HG02759 (cell line): ENCODE results near the gene TMEM139.
"Not testable (repeated sequence)": the region's sequence is repeated elsewhere in the genome, so short reads cannot be mapped to it uniquely, and the experiment has no call there.

Experiments used
- ATAC-seq: cut with Tn5 transposase; IDR thresholded peaks from one replicate; pipeline ENCODE4 v1.9.1; 2021; ENCODE audit warnings: mild to moderate bottlenecking, moderate library complexity; ENCODE audit not compliant: unreplicated experiment

TMEM139 gene

GRCh38 chr7:143287935-143288826, 3.4 kb downstream of the TMEM139 start, which contains the start of gene CASP2:
Gene CASP2 (plus strand): TSS chr7:143288351. CDS start chr7:143288456, 105 bp downstream.
- ATAC-seq, result peak; percentile 93

- no peak for ATAC-seq
Measured at GRCh38 chr7:143288836-143289235, 4.1 kb downstream of the TMEM139 start.

GRCh38 chr7:143289421-143289820, 4.7 kb downstream of the TMEM139 start:
- no peak for ATAC-seq

GRCh38 chr7:143289888-143290287, 5.1 kb downstream of the TMEM139 start:
- not testable (repeated sequence) for ATAC-seq

- no peak for ATAC-seq
Measured at GRCh38 chr7:143290293-143290692, 5.5 kb downstream of the TMEM139 start.

- ATAC-seq, result no peak
Measured at GRCh38 chr7:143292876-143293275, 8.1 kb downstream of the TMEM139 start.

- ATAC-seq, result no peak
Measured at GRCh38 chr7:143295870-143296269, 11.1 kb downstream of the TMEM139 start.

GRCh38 chr7:143296686-143297085, 11.9 kb downstream of the TMEM139 start:
- ATAC-seq, result no peak

GRCh38 chr7:143299346-143299745, 14.6 kb downstream of the TMEM139 start:
- ATAC-seq, result no peak

GRCh38 chr7:143299840-143300239, 15.1 kb downstream of the TMEM139 start:
- ATAC-seq, result peak; percentile 61

- ATAC-seq, result no peak
Measured at GRCh38 chr7:143300959-143301935, 16.5 kb downstream of the TMEM139 start.

GRCh38 chr7:143303733-143304132, 19.0 kb downstream of the TMEM139 start:
- ATAC-seq, result no peak

GRCh38 chr7:143304938-143305337, 20.2 kb downstream of the TMEM139 start:
- no peak for ATAC-seq

GRCh38 chr7:143305423-143306070, 20.8 kb downstream of the TMEM139 start:
- ATAC-seq, result no peak

GRCh38 chr7:143308632-143309031, 23.9 kb downstream of the TMEM139 start:
- no peak for ATAC-seq

GRCh38 chr7:143314127-143314526, 29.4 kb downstream of the TMEM139 start:
- no peak for ATAC-seq

GRCh38 chr7:143315776-143316175, 31.0 kb downstream of the TMEM139 start, which contains the start of gene CLCN1:
Gene CLCN1 (plus strand): TSS chr7:143316111. CDS start chr7:143316213, 102 bp downstream.
- ATAC-seq, result no peak

- no peak for ATAC-seq
Measured at GRCh38 chr7:143316492-143316891, 31.7 kb downstream of the TMEM139 start.

- no peak for ATAC-seq
Measured at GRCh38 chr7:143318661-143319060, 33.9 kb downstream of the TMEM139 start.

- ATAC-seq, result no peak
Measured at GRCh38 chr7:143320620-143321019, 35.9 kb downstream of the TMEM139 start.

- ATAC-seq, result no peak
Measured at GRCh38 chr7:143321242-143321641, 36.5 kb downstream of the TMEM139 start.
